ENCODE measurements around the gene RNU7-1.
A peak's percentile ranks its signal among the peaks of the same experiment; 100 is the strongest.

The RNU7-1 gene

DNA sequence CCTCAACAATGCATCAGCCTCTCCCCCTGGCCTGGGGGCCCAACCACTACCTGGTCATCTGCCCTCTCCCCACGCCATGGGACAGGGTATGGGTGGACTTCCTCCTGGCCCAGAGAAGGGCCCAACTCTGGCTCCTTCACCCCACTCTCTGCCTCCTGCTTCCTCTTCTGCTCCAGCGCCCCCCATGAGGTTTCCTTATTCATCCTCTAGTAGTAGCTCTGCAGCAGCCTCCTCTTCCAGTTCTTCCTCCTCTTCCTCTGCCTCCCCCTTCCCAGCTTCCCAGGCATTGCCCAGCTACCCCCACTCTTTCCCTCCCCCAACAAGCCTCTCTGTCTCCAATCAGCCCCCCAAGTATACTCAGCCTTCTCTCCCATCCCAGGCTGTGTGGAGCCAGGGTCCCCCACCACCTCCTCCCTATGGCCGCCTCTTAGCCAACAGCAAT, 7.4 kb upstream of the RNU7-1 start:
- Mint-ChIP-seq H3K27me3 (ENCODE audit: low read depth) (no peaks in the 10 kb centered on the region), H3K4me1 (peaks cover 47% of the 10 kb centered on the region), H3K4me3 (peak overlapping the region; percentile 73 to 80 (median 79)), H3K9me3 (no peaks in the 10 kb centered on the region), H3K36me3 (ENCODE audit: low read depth) (peaks cover 65% of the 10 kb centered on the region), H3K27ac (peak overlapping the region; percentile 74 to 88 (median 81))
- TF ChIP-seq, protein P1, sequence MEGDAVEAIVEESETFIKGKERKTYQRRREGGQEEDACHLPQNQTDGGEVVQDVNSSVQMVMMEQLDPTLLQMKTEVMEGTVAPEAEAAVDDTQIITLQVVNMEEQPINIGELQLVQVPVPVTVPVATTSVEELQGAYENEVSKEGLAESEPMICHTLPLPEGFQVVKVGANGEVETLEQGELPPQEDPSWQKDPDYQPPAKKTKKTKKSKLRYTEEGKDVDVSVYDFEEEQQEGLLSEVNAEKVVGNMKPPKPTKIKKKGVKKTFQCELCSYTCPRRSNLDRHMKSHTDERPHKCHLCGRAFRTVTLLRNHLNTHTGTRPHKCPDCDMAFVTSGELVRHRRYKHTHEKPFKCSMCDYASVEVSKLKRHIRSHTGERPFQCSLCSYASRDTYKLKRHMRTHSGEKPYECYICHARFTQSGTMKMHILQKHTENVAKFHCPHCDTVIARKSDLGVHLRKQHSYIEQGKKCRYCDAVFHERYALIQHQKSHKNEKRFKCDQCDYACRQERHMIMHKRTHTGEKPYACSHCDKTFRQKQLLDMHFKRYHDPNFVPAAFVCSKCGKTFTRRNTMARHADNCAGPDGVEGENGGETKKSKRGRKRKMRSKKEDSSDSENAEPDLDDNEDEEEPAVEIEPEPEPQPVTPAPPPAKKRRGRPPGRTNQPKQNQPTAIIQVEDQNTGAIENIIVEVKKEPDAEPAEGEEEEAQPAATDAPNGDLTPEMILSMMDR (IDR thresholded peaks at IDR 0.05; ENCODE audit: unreplicated experiment in 3 of 3), result no peak

DNA sequence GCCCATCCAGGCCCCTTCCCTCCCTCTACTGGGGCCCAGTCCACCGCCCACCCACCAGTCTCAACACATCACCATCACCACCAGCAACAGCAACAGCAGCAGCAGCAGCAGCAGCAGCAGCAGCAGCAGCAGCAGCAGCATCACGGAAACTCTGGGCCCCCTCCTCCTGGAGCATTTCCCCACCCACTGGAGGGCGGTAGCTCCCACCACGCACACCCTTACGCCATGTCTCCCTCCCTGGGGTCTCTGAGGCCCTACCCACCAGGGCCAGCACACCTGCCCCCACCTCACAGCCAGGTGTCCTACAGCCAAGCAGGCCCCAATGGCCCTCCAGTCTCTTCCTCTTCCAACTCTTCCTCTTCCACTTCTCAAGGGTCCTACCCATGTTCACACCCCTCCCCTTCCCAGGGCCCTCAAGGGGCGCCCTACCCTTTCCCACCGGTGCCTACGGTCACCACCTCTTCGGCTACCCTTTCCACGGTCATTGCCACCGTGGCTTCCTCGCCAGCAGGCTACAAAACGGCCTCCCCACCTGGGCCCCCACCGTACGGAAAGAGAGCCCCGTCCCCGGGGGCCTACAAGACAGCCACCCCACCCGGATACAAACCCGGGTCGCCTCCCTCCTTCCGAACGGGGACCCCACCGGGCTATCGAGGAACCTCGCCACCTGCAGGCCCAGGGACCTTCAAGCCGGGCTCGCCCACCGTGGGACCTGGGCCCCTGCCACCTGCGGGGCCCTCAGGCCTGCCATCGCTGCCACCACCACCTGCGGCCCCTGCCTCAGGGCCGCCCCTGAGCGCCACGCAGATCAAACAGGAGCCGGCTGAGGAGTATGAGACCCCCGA, 6.8 kb upstream of the RNU7-1 start:
- Mint-ChIP-seq H3K9me3 (no peaks in the 10 kb centered on the region), H3K4me1 (peaks cover 47% of the 10 kb centered on the region), H3K27me3 (ENCODE audit: low read depth) (no peaks in the 10 kb centered on the region), H3K36me3 (ENCODE audit: low read depth) (peaks cover 67% of the 10 kb centered on the region), H3K4me3 (peak overlapping the region; percentile 79 to 88 (median 82)), H3K27ac (peak overlapping the region; percentile 74 to 90 (median 88))
- TF ChIP-seq, protein P1 (IDR thresholded peaks at IDR 0.05; ENCODE audit: unreplicated experiment in 3 of 3), result no peak

DNA sequence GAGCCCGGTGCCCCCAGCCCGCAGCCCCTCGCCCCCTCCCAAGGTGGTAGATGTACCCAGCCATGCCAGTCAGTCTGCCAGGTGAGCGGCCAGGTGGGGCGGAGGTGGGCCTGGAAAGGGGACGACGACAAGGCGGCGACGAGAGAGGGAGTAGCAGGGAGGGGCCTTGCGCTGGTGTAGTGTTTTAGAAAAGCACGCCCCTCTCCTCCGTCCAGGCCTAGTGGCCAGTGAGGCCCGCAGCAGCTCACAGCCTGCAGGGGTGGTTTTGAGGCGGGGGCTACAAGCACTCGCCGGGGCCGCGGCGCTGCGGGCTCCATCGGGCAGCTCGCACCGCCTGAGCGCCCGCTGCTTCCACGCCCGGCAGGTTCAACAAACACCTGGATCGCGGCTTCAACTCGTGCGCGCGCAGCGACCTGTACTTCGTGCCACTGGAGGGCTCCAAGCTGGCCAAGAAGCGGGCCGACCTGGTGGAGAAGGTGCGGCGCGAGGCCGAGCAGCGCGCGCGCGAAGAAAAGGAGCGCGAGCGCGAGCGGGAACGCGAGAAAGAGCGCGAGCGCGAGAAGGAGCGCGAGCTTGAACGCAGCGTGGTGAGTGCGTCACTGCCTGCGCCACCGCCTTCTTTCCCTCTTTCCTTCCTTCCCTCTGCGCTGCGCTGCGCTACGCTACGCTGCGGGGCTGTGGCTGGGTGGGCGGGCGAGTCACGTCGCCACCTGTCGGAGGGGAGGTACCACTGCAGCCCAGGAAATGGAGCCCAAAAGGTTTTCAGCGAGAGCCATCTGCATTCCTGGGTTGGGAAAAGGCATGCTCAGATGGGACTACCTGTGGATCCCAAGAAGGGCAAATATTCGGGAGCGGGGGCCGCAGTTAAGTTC, 5.9 kb upstream of the RNU7-1 start:
- TF ChIP-seq, protein P1 (IDR thresholded peaks at IDR 0.05; ENCODE audit: unreplicated experiment in 3 of 3), result peak; percentile 92 to 97 (median 97)
- Mint-ChIP-seq H3K4me1 (peaks cover 44% of the 10 kb centered on the region), H3K27me3 (ENCODE audit: low read depth) (no peaks in the 10 kb centered on the region), H3K36me3 (ENCODE audit: low read depth) (peaks cover 63% of the 10 kb centered on the region), H3K4me3 (peak overlapping the region; percentile 82 to 88 (median 86)), H3K27ac (peak overlapping the region; percentile 76 to 96 (median 90)), H3K9me3 (no peaks in the 10 kb centered on the region)

DNA sequence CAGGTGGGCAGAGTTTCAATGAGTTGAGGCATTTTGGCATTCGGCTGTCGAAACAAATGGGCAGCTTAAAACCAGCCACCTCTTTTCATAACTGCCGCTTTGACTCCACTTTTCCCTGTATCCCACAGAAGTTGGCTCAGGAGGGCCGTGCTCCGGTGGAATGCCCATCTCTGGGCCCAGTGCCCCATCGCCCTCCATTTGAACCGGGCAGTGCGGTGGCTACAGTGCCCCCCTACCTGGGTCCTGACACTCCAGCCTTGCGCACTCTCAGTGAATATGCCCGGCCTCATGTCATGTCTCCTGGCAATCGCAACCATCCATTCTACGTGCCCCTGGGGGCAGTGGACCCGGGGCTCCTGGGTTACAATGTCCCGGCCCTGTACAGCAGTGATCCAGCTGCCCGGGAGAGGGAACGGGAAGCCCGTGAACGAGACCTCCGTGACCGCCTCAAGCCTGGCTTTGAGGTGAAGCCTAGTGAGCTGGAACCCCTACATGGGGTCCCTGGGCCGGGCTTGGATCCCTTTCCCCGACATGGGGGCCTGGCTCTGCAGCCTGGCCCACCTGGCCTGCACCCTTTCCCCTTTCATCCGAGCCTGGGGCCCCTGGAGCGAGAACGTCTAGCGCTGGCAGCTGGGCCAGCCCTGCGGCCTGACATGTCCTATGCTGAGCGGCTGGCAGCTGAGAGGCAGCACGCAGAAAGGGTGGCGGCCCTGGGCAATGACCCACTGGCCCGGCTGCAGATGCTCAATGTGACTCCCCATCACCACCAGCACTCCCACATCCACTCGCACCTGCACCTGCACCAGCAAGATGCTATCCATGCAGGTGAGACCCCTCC, 5.0 kb upstream of the RNU7-1 start:
- TF ChIP-seq, protein P1 (IDR thresholded peaks at IDR 0.05; ENCODE audit: unreplicated experiment in 3 of 3), result no peak
- Mint-ChIP-seq H3K36me3 (ENCODE audit: low read depth) (peaks cover 61% of the 10 kb centered on the region), H3K9me3 (no peaks in the 10 kb centered on the region), H3K4me1 (peaks cover 45% of the 10 kb centered on the region), H3K27ac (peak overlapping the region; percentile 78 to 96 (median 90)), H3K4me3 (peak overlapping the region; percentile 82 to 88 (median 86)), H3K27me3 (ENCODE audit: low read depth) (no peaks in the 10 kb centered on the region)

DNA sequence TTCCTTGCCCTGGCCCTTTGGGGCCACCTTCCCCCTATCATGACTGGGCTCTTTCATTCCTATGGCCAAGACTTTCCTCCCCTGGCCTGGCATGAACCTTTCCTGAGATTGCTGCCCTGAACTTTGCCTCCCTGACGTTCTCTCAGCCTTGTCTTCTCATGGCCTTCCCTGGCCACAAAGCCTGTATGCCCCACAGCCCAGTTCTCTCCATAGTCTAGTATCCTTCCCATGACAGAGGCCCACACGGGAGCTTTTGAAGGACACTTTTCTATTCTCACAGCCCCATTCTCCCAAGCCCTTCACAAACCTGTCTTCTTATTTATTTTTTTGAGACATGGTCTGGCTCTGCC, 4.5 kb upstream of the RNU7-1 start:
- Mint-ChIP-seq H3K4me1 (peaks cover 43% of the 10 kb centered on the region), H3K27ac (peak overlapping the region; percentile 78 to 94 (median 84)), H3K36me3 (ENCODE audit: low read depth) (peaks cover 55% of the 10 kb centered on the region), H3K27me3 (ENCODE audit: low read depth) (no peaks in the 10 kb centered on the region), H3K4me3 (peak overlapping the region; percentile 70 to 81 (median 78)), H3K9me3 (no peaks in the 10 kb centered on the region)
- TF ChIP-seq, protein P1 (IDR thresholded peaks at IDR 0.05; ENCODE audit: unreplicated experiment in 3 of 3), result no peak

All from nephron (organoid).